Measurements from ENCODE around the gene ENDOV. TPM values are rescaled to one million over a fixed set of nuclear protein-coding genes. Genes with fewer than 3 reads are reported as not detected.

The ENDOV gene
- total and polyA plus RNA-seq, 8 donors, result 18.8 to 49.9 (median 40.6) TPM

DNA sequence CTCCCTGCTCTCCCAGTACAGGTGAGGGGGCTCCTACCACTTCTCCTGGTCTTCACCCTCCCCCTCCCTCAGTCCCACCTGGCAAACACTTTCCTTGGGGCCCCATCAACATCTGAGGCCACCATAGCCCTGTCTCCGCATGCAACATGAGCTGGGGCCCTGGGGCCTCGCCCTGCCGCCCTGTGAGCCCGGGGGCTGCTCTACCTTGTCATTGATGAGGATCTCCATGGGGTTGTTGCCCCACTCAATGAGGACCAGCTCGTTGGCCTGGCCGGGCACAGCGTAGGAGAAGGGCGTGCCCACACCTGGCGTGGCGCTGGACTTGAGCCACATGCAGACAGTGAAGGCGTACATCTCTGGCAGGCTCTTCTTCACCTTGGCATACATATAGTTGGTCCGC is 58.0 kb downstream of the ENDOV start:
- no peak for ATAC-seq

DNA sequence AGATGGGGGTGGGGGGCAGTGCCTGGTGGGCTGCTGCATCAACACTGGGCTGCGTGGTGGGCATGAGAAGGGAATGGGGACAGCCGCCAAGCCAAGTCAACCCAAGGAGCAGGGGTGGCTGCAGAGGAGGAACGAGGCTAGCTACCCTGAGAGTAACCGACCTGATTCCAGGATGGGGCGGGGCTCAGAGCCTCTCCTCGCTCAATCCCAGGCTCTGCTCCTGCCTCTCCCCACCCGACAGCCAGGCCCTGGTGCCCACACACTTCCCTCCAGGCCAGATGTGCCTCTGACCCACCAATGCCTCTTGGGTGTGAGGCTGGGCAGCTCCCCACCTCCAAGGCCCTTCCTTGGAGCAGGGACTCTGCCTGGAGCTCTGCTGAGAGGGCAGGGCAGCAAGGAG is 58.7 kb downstream of the ENDOV start:
- Histone ChIP-seq H3K4me1 (peaks cover 20 to 41% of the 10 kb centered on the region in 2 donors), H3K36me3 (no peaks in the 10 kb centered on the region), H3K9me3 (no peaks in the 10 kb centered on the region), H3K27ac (no peak overlapping the region), H3K27me3 (peaks cover 44 to 100% of the 10 kb centered on the region in 2 donors), H3K4me3 (no peak overlapping the region)
- intact Hi-C loops (cut with DNase I), result no loop called here
- TF ChIP-seq, protein P1, sequence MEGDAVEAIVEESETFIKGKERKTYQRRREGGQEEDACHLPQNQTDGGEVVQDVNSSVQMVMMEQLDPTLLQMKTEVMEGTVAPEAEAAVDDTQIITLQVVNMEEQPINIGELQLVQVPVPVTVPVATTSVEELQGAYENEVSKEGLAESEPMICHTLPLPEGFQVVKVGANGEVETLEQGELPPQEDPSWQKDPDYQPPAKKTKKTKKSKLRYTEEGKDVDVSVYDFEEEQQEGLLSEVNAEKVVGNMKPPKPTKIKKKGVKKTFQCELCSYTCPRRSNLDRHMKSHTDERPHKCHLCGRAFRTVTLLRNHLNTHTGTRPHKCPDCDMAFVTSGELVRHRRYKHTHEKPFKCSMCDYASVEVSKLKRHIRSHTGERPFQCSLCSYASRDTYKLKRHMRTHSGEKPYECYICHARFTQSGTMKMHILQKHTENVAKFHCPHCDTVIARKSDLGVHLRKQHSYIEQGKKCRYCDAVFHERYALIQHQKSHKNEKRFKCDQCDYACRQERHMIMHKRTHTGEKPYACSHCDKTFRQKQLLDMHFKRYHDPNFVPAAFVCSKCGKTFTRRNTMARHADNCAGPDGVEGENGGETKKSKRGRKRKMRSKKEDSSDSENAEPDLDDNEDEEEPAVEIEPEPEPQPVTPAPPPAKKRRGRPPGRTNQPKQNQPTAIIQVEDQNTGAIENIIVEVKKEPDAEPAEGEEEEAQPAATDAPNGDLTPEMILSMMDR (IDR thresholded peaks at IDR 0.05), result no peak
- ATAC-seq (no peak), DNase-seq (no peak)

More for the DNA sequence above, 58.0 kb downstream of the ENDOV start:
- no peak overlapping the region for H3K4me3 ChIP-seq
- H3K27me3 ChIP-seq, result peaks cover 44 to 100% of the 10 kb centered on the region in 2 donors
- intact Hi-C loops (cut with DNase I), result no loop called here
- no peaks in the 10 kb centered on the region for H3K36me3 ChIP-seq
- DNase-seq, result no peak
- H3K4me1 ChIP-seq, result peaks cover 13 to 34% of the 10 kb centered on the region in 2 donors
- TF ChIP-seq, protein P1 (IDR thresholded peaks at IDR 0.05), result no peak
- H3K27ac ChIP-seq, result no peak overlapping the region
- no peaks in the 10 kb centered on the region for H3K9me3 ChIP-seq

DNA sequence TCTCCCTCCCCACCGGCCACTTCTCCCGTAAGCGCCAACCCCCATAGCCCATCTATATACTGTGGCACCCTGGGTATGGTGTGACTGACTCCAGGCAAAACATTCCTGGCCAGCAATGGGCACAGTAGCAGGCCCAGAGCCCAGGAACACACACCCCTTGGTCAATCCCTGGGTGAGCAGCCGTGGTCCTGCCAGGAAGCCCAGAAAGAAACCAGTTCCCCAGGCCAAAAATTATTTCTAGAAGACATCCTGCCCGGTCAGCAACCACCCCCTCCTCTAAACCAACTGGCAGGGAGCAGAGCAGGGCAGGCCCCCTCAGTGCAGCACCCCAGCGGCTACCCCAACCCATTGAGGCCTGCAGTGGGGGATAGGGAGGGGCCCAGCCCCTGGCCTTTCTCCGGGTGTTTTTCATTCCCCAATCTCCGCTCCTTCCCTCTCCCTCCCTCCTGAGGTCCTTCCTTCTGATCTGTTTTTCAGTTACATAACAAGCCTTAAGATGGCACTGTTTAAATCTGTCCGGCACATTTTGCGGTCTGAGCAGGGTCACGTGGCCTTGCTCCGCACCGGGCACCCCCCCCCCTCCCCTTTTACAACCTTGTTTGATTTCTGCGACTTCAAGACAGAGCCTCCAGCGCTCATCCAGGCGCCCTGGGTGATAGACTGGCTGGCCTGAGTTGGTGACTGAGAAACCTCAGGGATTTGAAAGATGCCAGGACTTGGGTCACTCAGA is 59.4 kb downstream of the ENDOV start:
- DNase-seq, result no peak
- ATAC-seq, result peak; percentile 20
- H3K9me3 ChIP-seq, result no peaks in the 10 kb centered on the region
- peaks cover 48 to 100% of the 10 kb centered on the region in 2 donors for H3K27me3 ChIP-seq
- intact Hi-C loops (cut with DNase I), result no loop called here
- H3K4me3 ChIP-seq, result no peak overlapping the region
- peaks cover 20 to 42% of the 10 kb centered on the region in 2 donors for H3K4me1 ChIP-seq
- TF ChIP-seq, protein P1 (IDR thresholded peaks at IDR 0.05), result no peak
- H3K27ac ChIP-seq, result no peak overlapping the region
- H3K36me3 ChIP-seq, result no peaks in the 10 kb centered on the region

DNA sequence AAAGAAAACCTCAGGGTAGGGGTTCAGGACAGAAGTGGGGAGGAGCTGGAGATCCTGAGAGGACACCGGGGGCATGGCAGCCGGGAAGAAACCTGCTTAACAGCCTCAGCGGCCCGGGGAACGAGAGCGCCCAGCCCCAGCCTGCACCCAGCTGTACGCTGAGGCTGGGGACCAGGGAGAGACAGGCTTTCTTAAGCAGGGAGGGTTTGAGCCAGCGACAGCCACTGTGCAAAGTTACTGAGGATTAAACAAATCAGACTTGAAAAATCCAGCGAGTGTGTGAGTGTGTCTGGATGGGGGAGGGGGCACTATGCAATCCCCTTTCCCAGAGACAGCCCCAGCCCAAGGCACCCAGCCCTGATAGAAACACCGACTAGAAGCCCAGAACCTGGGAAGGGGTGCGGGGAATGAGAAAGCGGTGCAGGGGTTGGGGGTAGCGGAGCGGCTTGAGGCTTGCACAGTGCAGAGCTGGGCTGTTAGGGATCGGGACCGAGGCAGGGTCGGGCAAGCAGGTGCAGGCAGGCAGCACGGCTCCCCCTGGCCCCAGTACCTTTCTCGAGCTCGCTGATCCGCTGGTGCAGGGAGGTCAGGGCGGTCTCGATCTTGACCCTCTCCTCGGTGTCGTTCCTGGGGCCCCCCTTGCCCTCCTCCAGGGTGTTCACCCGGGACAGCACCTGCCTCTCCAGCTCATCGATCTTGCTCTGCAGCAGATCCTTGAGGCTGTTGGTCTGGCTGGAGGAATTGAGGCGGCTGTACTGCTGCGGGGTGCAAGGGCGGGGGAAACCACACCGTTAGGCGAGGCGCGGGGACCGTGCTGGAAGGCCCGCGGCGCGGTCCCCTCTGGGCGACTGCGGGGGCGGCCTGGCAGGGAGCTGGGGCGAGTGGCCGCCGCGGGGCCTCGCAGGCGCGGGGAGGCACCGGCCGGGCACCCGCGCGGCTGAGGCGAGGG is 60.3 kb downstream of the ENDOV start:
- Histone ChIP-seq H3K27ac (no peak overlapping the region), H3K4me1 (peaks cover 20 to 42% of the 10 kb centered on the region in 2 donors), H3K27me3 (peaks cover 56 to 100% of the 10 kb centered on the region in 2 donors), H3K9me3 (no peaks in the 10 kb centered on the region), H3K4me3 (no peak overlapping the region), H3K36me3 (no peaks in the 10 kb centered on the region)
- intact Hi-C loops (cut with DNase I), result no loop called here
- TF ChIP-seq, protein P1 (IDR thresholded peaks at IDR 0.05), result no peak
- DNase-seq (no peak), ATAC-seq (no peak)

All from left lung (tissue), 10 donors.